ENCODE measurements around the gene NME3.

NME3 gene

DNA sequence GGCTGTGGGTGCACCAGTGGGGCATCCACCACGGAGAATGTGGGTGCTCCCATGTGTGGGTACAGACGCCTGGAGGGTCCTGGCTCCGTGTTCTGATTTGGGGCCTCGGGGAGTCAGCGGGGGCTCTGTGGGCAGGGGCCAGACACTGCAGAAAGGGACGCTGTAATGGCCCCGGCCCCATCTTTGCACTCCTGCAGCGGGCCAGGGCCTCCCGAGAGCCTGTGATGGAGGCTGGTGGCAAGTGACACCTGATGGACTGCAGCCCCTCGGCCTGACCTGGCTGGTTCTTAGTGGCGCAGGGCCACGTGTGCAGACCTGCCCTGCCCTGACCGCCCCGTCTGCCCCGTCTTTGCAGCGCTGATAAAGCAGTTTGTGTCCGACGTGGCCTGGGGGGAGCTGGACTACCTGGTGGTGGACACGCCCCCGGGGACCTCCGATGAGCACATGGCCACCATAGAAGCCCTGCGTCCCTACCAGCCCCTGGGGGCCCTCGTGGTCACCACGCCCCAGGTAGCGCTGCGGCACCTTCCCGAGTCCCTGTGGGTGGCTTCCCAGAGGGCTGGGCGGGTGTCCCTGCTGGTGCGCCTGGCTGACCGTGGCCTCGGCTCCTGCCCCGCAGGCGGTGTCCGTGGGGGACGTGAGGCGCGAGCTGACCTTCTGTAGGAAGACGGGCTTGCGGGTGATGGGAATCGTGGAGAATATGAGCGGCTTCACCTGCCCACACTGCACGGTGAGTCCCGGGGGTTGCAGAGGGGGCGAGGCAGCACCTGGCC lies 16.2 kb upstream of the NME3 start:
- Histone ChIP-seq H3K27ac (ENCODE audit: low read length) (no peak overlapping the region), H3K36me3 (ENCODE audit: control insufficient read depth in 2 of 2, insufficient read depth in 2 of 2, low read length in 2 of 2) (peaks cover 14 to 20% of the 10 kb centered on the region in 2 donors), H3K9me3 (ENCODE audit: control insufficient read depth in 2 of 2, low read length in 2 of 2) (no peaks in the 10 kb centered on the region), H3K9ac (ENCODE audit: low read length in 2 of 2) (no peak overlapping the region), H3K4me1 (ENCODE audit: control insufficient read depth, insufficient read depth, low read length) (peaks cover 19% of the 10 kb centered on the region), H3K4me3 (ENCODE audit: low read length in 2 of 2) (no peak overlapping the region), H3K27me3 (ENCODE audit: control insufficient read depth in 1 of 2, insufficient read depth in 2 of 2, low read length in 2 of 2) (no peaks in the 10 kb centered on the region)

DNA sequence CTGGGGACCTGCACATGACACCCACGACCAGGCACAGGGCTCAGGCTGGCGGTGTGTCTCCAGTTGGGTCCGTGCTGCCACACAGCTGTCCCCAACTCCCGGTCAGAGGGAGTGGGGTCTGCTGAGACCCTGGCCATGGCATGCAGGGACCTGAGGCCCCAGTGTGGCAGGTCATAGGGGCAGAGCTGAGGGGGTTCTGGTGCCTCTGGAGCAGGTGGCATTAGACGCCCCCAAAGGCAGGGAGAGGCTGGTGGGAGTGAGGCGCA lies 15.6 kb upstream of the NME3 start:
- Histone ChIP-seq H3K9me3 (ENCODE audit: control insufficient read depth in 2 of 2, low read length in 2 of 2) (no peaks in the 10 kb centered on the region), H3K27me3 (ENCODE audit: control insufficient read depth in 1 of 2, insufficient read depth in 2 of 2, low read length in 2 of 2) (no peaks in the 10 kb centered on the region), H3K9ac (ENCODE audit: low read length in 2 of 2) (no peak overlapping the region), H3K4me3 (ENCODE audit: low read length in 2 of 2) (no peak overlapping the region), H3K4me1 (ENCODE audit: control insufficient read depth, insufficient read depth, low read length) (peaks cover 20% of the 10 kb centered on the region), H3K27ac (ENCODE audit: low read length) (no peak overlapping the region), H3K36me3 (ENCODE audit: control insufficient read depth in 2 of 2, insufficient read depth in 2 of 2, low read length in 2 of 2) (peaks cover 14 to 20% of the 10 kb centered on the region in 2 donors)

DNA sequence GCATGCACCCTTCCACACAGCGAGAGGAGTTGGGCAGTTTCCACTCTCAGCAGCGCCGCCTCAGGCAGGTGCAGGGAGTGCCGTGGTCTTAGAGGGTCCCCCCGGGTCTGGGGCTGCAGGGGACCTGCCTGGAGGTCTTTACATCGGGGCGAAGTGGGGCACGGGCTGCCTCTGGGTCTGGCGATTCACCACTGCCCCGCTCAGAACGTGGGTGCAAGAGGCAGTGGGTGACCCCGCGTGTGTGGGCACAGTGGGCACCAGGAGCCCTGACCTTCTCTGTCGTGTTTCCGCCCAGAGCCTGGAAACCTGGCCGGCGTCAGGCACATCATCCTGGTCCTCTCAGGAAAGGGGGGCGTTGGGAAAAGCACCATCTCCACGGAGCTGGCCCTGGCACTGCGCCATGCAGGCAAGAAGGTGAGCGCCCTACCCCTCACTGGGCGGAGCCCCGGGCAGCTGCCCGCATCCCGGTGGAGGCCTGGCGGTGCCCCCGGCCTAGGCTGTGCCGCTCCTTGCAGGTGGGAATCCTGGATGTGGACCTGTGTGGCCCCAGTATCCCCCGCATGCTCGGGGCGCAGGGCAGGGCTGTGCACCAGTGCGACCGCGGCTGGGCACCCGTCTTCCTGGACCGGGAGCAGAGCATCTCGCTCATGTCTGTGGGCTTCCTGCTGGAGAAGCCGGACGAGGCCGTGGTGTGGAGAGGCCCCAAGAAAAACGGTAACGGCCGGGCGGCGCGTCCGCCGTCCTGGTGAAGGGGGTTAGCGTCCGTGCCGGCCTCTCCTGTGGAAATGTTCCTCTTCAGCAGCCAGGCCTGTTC lies 15.1 kb upstream of the NME3 start:
- no peaks in the 10 kb centered on the region for H3K9me3 ChIP-seq (ENCODE audit: control insufficient read depth in 2 of 2, low read length in 2 of 2)
- no peak overlapping the region for H3K27ac ChIP-seq (ENCODE audit: low read length)
- H3K9ac ChIP-seq (ENCODE audit: low read length in 2 of 2): no peak overlapping the region
- H3K36me3 ChIP-seq (ENCODE audit: control insufficient read depth in 2 of 2, insufficient read depth in 2 of 2, low read length in 2 of 2): peaks cover 14 to 20% of the 10 kb centered on the region in 2 donors
- H3K27me3 ChIP-seq (ENCODE audit: control insufficient read depth in 1 of 2, insufficient read depth in 2 of 2, low read length in 2 of 2): no peaks in the 10 kb centered on the region
- no peak overlapping the region for H3K4me3 ChIP-seq (ENCODE audit: low read length in 2 of 2)
- H3K4me1 ChIP-seq (ENCODE audit: control insufficient read depth, insufficient read depth, low read length): peaks cover 26% of the 10 kb centered on the region

DNA sequence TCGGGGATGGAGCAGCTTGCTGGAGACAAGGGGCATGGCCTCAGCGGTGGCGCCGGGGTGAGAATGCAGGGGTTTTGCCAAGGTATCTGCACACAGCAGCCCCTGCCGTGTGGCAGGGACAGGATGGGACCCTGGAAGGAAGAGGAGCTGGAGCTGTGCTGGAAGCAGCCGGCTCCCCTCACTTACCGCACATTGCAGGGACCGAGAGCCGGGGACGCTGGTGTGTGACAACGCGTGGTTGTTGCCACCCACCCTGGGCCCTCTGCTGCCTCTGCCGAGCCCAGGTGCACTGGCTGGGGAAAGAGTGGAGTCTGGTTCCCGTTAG lies 14.5 kb upstream of the NME3 start:
- Histone ChIP-seq H3K4me1 (ENCODE audit: control insufficient read depth, insufficient read depth, low read length) (peaks cover 32% of the 10 kb centered on the region), H3K4me3 (ENCODE audit: low read length in 2 of 2) (no peak overlapping the region), H3K27me3 (ENCODE audit: control insufficient read depth in 1 of 2, insufficient read depth in 2 of 2, low read length in 2 of 2) (no peaks in the 10 kb centered on the region), H3K9me3 (ENCODE audit: control insufficient read depth in 2 of 2, low read length in 2 of 2) (no peaks in the 10 kb centered on the region), H3K9ac (ENCODE audit: low read length in 2 of 2) (no peak overlapping the region), H3K27ac (ENCODE audit: low read length) (no peak overlapping the region), H3K36me3 (ENCODE audit: control insufficient read depth in 2 of 2, insufficient read depth in 2 of 2, low read length in 2 of 2) (peaks cover 14 to 24% of the 10 kb centered on the region in 2 donors)

DNA sequence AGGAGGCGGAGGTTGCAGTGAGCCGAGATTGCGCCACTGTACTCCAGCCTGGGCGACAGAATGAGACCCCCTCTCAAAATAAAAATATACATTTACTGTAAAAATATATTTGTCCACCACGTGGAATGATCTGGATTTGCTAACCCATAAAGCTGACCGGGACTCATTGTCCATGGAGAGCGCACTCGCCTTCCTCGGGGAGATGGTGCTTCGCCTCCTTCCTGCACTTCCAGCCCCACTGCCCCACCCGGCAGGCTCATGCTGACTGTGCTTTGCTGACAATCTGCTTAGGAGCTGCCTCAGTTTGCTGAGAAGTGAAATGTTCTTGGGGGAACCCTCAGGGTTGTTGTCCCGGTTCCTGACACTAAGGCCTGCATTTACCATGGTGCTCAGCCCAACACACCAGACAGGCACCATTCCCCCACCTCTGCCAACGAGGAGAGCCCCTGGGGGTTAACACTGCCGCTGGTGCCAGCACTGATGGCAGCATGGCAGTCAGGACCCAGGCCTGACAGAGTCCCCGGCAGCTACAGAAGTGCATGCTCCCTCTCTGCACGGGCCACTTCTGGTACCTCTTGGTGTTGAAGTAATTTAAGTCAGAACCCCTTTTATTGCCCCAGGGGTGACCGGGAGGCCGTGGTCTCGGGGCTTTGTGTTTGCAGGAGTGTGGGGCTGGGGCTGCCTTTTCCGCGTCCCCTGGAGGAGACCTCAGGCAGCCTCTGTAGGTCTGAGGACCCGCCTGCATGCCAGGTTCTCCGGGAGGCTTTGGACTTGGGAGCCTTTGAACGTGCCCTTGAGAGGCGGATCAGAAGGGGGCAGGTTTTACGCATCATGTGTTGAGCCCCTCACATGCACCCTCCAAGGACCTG lies 13.9 kb upstream of the NME3 start:
- Histone ChIP-seq H3K27me3 (ENCODE audit: control insufficient read depth in 1 of 2, insufficient read depth in 2 of 2, low read length in 2 of 2) (no peaks in the 10 kb centered on the region), H3K4me1 (ENCODE audit: control insufficient read depth, insufficient read depth, low read length) (peaks cover 35% of the 10 kb centered on the region), H3K9me3 (ENCODE audit: control insufficient read depth in 2 of 2, low read length in 2 of 2) (no peaks in the 10 kb centered on the region), H3K4me3 (ENCODE audit: low read length in 2 of 2) (no peak overlapping the region), H3K36me3 (ENCODE audit: control insufficient read depth in 2 of 2, insufficient read depth in 2 of 2, low read length in 2 of 2) (peaks cover 14 to 24% of the 10 kb centered on the region in 2 donors), H3K9ac (ENCODE audit: low read length in 2 of 2) (no peak overlapping the region), H3K27ac (ENCODE audit: low read length) (no peak overlapping the region)

DNA sequence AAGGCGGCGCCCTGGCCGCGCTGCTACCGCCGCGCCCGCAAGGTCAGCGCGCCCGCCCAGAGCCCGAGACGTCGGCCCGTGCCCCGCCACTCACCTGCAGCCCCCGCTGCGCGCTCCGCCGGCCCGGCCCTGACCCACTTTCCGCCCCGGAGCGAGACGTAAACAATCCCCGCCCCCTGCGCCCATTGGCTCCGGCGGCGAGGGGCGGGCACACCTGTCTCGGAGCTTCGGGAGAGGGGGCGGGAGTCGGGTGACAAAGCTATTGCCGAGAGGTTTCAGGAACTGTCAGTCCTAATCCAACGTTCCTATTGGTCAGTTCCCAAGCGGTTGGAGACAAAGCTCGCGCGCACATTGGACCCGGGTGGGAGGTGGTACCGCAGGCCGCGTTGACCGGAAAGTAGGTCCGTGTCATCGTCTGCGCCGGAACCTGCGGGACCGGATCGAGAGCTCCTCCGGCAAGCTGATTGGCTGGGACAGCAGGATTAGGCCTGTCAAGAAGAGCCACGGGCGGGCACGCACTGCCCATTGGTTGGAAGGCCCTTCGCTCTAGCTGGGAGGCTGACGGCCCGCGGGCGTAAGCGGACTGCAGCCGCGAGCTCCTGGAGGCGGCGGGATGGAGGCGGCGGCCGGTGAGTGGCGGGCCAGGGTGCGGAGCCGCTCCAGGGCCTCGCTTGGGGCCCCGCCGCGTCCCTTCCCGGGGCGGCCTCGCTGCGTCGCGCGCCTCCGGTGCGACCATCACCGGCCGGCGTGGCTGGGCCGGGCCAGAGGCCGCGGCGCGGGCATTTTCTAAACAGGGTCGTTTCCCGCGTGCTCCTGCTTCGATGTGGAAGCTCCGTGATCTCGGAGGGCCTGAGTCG lies 11.3 kb upstream of the NME3 start, which contains the start of the genes NUBP2 and SPSB3:
TSS of gene NUBP2 (plus strand) at position 553 of the 857 bp plus-strand sequence. CDS start at position 614, 61 bp downstream.
TSS of gene SPSB3 (minus strand) at position 164 of the 857 bp plus-strand sequence. CDS start 1,088 bp downstream, outside the sequence.
- H3K4me1 ChIP-seq (ENCODE audit: control insufficient read depth, insufficient read depth, low read length): peaks cover 39% of the 10 kb centered on the region
- peak within 1 kb of the TSS; percentile 86 to 94 for H3K4me3 ChIP-seq (ENCODE audit: low read length in 2 of 2)
- H3K27me3 ChIP-seq (ENCODE audit: control insufficient read depth in 1 of 2, insufficient read depth in 2 of 2, low read length in 2 of 2): no peaks in the 10 kb centered on the region
- peak within 1 kb of the TSS; percentile 73 for H3K27ac ChIP-seq (ENCODE audit: low read length)
- H3K9me3 ChIP-seq (ENCODE audit: control insufficient read depth in 2 of 2, low read length in 2 of 2): no peaks in the 10 kb centered on the region
- peaks cover 6 to 25% of the 10 kb centered on the region in 2 donors for H3K36me3 ChIP-seq (ENCODE audit: control insufficient read depth in 2 of 2, insufficient read depth in 2 of 2, low read length in 2 of 2)
- peak within 1 kb of the TSS; percentile 76 to 91 for H3K9ac ChIP-seq (ENCODE audit: low read length in 2 of 2)

DNA sequence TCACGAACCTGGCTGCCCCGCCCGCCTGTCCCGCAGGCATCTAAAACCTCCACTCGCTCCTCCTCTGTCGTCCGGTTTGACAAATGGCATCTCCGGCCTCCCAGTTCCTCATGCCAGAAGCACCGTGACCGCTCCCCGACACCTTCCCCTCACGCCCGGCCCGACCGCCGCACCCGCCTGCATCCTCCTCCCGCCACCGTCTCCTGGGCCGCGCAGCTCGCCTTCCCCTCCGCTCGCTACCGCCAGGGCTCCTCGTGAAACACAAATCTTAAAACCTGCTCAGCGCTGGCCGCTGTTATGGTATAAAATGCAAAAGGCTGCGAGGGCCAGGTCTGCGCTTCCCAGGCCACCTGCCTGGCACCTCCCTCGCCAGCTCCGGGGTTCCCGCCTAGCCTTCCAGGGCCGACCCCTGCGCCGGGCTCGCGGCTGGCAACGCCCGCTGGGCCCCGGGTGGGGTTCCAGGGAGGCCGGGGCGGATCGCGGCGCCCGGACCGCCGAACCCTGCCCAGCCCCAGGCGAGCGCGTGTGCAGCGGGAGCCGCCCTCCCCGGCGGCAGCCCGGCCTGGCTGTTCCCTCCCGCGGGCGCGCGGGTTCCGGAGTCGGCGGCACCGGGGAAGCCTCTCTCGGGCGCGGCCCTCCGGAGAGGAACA lies 10.5 kb upstream of the NME3 start:
- Histone ChIP-seq H3K9ac (ENCODE audit: low read length in 2 of 2) (peak overlapping the region; percentile 57 to 74), H3K27ac (ENCODE audit: low read length) (peak overlapping the region; percentile 66), H3K9me3 (ENCODE audit: control insufficient read depth in 2 of 2, low read length in 2 of 2) (no peaks in the 10 kb centered on the region), H3K4me3 (ENCODE audit: low read length in 2 of 2) (peak overlapping the region; percentile 75 to 82), H3K36me3 (ENCODE audit: control insufficient read depth in 2 of 2, insufficient read depth in 2 of 2, low read length in 2 of 2) (peaks cover 3 to 25% of the 10 kb centered on the region in 2 donors), H3K27me3 (ENCODE audit: control insufficient read depth in 1 of 2, insufficient read depth in 2 of 2, low read length in 2 of 2) (no peaks in the 10 kb centered on the region), H3K4me1 (ENCODE audit: control insufficient read depth, insufficient read depth, low read length) (peaks cover 39% of the 10 kb centered on the region)

DNA sequence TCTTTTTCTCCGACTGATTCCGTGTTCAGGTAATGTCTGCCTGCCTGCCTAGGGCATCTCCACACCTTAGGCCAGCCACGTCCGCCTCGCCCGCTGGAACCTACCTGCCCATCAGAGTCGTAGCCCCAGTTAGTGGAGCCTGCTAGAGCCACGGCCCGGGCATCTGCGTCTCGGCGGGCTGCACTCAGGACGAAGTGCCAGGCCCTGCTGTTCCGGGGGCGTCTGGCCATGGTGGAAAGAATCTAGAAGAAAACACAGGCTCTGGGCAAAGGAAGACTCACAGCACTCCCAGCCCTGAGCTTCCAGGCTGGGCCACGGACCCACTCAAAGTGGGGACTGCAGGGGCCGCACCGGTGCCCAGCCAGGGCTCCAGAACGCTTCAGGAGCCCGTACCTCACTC lies 9.9 kb upstream of the NME3 start:
- Histone ChIP-seq H3K9me3 (ENCODE audit: control insufficient read depth in 2 of 2, low read length in 2 of 2) (no peaks in the 10 kb centered on the region), H3K27ac (ENCODE audit: low read length) (no peak overlapping the region), H3K36me3 (ENCODE audit: control insufficient read depth in 2 of 2, insufficient read depth in 2 of 2, low read length in 2 of 2) (peaks cover 3 to 22% of the 10 kb centered on the region in 2 donors), H3K4me1 (ENCODE audit: control insufficient read depth, insufficient read depth, low read length) (peaks cover 39% of the 10 kb centered on the region), H3K4me3 (ENCODE audit: low read length in 2 of 2) (peak overlapping the region; percentile 75 to 82), H3K9ac (ENCODE audit: low read length in 2 of 2) (peak overlapping the region; percentile 57 to 74), H3K27me3 (ENCODE audit: control insufficient read depth in 1 of 2, insufficient read depth in 2 of 2, low read length in 2 of 2) (no peaks in the 10 kb centered on the region)

DNA sequence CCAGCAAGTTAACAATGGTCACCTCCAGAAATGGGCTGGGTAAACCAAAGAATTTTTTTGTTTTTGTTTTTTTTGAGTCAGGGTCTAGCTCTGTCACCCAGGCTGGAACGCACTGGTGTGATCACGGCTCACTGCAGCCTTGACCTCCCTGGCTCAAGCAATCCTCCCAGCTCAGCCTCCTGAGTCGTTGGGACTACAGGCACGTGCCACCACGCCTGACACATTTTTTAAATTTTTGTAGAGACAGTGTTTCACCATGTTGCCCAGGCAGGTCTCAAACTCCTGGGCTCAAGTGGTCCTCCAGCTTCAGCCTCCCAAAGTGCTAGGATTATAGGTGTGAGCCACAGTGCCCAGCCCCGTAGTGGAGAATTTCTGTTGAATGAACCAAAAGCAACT lies 9.3 kb upstream of the NME3 start:
- peaks cover 37% of the 10 kb centered on the region for H3K4me1 ChIP-seq (ENCODE audit: control insufficient read depth, insufficient read depth, low read length)
- no peak overlapping the region for H3K9ac ChIP-seq (ENCODE audit: low read length in 2 of 2)
- H3K27me3 ChIP-seq (ENCODE audit: control insufficient read depth in 1 of 2, insufficient read depth in 2 of 2, low read length in 2 of 2): no peaks in the 10 kb centered on the region
- H3K36me3 ChIP-seq (ENCODE audit: control insufficient read depth in 2 of 2, insufficient read depth in 2 of 2, low read length in 2 of 2): peaks cover 3 to 21% of the 10 kb centered on the region in 2 donors
- no peaks in the 10 kb centered on the region for H3K9me3 ChIP-seq (ENCODE audit: control insufficient read depth in 2 of 2, low read length in 2 of 2)
- H3K4me3 ChIP-seq (ENCODE audit: low read length in 2 of 2): no peak overlapping the region
- H3K27ac ChIP-seq (ENCODE audit: low read length): no peak overlapping the region

All from stomach smooth muscle (tissue), 2 donors.